HG02678 (cell line): ENCODE data around the gene TYW1.
"Not testable (repeated sequence)": the region's sequence is repeated elsewhere in the genome, so short reads cannot be mapped to it uniquely, and the experiment has no call there.

ENCODE experiments used
- ATAC-seq: cut with Tn5 transposase; IDR thresholded peaks from one replicate; pipeline ENCODE4 v1.9.1; 2021; ENCODE audit warnings: mild to moderate bottlenecking, moderate library complexity; ENCODE audit not compliant: unreplicated experiment

Gene TYW1

DNA sequence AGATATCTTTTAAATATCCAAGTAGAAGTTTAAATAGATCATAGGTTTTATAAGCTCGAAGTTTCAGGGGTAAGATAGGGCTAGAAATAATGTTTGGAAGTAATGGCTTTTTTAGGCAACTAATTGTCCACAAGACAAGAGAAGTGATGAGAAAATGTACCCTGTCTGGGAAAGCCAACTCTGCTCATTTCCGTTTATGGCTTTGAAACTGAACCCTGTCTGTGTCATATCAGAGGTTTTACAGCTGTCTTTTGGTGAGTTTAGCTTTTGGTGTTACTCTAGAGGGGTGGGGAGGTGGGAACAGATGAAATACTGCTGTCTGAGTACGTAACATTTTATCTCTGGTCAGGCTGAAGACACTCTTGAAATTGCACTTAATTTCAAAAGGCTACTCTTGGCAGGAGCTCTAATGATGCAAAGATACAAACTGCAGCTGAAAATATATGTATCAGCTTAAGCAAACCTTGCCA, 189.1 kb downstream of the TYW1 start:
- peak; percentile 84 for ATAC-seq

DNA sequence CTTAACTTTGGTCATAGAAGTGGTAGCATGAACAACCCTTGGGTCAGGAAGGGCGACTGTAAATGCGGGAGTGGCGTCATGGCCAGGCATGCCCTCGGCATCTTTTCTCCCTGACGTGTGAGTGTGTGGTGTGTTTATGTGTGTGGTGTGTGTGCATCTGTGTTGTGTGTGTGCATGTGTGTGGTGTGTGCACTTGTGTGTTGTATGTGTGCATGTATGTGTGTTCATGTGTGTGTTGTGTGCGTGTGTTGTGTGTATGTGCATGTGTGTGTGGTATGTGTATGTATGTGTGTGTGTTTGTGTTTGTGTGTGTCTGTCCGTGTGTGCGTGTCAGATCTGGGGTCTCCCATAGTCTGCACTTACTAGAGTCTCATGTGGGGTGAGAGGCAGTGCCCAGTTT, 192.5 kb downstream of the TYW1 start:
- ATAC-seq: not testable (repeated sequence)

DNA sequence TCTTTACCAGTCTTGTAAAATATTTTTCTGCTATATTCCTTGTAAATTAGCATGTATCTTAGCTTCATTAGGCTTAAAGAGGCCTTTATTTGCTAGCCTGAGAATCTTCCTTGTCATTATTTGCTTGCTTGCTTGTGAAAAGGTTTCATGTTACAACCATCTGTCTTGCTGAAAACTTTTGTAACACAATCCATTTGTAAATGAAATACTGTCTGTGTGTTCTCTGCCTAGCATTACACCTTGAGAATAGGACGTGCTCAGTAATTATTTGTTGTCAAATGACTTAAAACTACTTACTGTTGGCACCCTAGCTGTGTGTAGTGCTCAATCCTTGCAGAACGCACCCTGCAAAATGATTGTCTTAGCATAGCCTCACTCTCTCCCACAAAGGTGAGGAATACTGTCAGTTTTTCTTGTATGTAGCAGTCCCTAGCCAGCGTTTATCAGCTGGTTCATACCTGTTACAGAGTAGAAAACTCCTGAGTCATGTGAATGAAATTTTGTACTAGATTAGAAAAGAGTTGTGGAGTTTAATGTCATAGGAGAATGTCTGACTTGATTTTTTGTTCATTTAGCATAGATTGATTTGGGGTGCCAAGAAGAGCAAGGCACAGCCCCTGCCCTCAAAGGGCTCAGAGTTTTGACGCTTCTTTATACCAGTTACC, 193.3 kb downstream of the TYW1 start:
- not testable (repeated sequence) for ATAC-seq

- ATAC-seq: not testable (repeated sequence)
These were observed 194.5 kb downstream of the TYW1 start for GRCh38 chr7:67191002-67191720.

- not testable (repeated sequence) for ATAC-seq
These were observed 195.6 kb downstream of the TYW1 start for GRCh38 chr7:67192123-67192702.

- ATAC-seq: not testable (repeated sequence)
These were observed 196.4 kb downstream of the TYW1 start for GRCh38 chr7:67192889-67193613.

DNA sequence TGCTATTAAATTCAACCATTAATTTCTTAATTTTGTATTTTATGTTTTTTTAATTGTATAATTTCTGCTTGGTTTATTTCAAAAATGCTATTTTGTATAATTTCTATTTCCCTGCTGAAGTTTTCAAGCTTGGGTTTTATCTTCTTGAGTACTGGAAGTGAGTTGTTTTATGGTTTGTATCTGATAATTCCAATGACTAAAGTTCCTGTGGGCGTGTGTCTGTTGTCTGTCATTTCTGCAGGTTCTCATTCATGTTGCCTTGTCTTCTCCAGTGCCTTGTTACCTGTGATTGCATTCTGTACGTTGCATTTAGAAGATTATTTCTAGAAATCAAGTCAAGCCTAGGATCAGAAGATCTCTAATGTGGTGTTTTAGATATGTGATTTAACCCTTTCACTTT, 199.5 kb downstream of the TYW1 start:
- ATAC-seq: not testable (repeated sequence)

DNA sequence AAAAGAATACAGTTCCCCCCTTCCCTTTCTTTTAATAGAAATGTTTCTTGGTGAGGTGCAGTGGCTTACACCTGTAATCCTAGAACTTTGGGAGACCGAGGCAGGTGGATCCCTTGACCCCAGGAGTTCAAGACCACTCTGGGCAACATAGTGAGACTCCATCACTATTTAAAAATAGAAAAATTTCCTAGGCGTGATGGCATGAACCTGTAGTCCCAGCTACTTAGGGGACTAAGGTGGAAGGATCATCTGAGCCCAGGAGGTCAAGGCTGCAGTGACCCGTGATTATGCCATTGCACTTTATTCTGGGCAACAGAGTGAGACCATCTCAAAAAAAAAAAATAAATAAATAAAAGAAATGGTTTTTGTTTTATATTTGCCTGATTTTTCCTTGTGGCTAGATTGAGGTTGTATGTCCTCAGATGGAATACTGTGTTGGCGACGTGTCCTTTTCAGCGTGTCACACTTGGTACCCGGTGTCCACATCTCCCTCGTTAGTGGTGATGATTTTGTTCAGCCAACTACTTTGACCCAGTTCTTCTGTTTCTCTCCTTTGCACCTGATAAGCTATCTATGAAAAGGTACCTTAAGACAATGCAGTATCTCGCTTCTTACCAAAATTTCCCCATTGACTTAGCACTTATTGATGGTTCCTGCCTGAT, 202.4 kb downstream of the TYW1 start:
- not testable (repeated sequence) for ATAC-seq

DNA sequence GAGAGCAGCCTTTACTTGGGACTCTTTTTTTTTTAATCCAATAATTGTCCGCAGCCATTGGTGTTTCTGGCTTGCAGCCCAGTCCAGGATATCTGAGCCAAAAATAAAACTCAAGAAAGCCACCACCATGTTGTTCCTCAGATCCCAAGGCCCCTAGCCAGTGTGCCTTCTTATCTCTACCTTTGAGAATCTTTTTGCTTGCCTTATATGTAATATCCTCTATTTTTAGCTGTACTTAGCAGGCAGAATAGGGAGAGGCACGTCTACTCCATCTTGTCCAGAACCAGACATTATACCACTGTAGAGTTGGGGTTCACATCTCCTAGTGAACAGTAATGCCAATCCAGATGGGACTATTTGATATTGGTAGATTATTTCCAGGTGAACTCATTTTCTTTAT, 209.1 kb downstream of the TYW1 start:
- not testable (repeated sequence) for ATAC-seq

DNA sequence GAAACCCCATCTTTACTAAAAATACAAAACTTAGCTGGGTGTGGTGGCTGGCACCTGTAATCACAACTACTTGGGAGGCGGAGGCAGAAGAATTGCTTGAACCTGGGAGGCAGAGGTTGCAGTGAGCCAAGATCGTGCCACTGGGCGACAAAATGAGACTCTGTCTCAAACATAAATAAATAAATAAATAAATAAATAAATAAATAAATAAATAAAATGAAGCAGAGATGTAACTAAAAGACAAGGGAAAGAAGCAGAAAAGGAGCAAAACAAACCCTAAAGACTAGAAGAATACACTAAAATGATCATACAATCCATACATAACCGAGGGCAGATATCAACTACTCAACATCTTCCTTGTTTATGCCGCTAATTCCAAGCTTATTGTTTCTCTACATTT, 209.8 kb downstream of the TYW1 start:
- ATAC-seq: no peak

- ATAC-seq: not testable (repeated sequence)
These were observed 212.0 kb downstream of the TYW1 start for GRCh38 chr7:67208656-67209055.

- ATAC-seq: no peak
These were observed 212.6 kb downstream of the TYW1 start for GRCh38 chr7:67209256-67209655.

DNA sequence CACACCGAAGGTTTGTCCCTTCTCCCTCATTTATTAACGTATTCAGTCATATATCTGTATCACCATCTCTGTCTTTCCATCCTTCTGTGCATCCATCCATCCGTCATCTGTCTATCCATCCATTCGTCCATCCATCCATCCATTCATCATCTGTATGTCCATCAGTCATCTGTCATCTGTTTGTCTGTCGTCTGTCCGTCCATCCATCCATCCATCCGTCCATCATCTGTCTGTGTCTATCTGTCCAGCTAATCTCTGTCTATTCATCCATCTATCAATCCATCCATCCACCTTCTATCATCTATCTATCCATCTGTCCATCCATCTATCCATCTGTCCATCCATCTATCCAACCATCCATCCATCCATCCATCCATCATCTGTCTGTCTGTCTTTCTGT, 213.9 kb downstream of the TYW1 start:
- ATAC-seq: no peak

DNA sequence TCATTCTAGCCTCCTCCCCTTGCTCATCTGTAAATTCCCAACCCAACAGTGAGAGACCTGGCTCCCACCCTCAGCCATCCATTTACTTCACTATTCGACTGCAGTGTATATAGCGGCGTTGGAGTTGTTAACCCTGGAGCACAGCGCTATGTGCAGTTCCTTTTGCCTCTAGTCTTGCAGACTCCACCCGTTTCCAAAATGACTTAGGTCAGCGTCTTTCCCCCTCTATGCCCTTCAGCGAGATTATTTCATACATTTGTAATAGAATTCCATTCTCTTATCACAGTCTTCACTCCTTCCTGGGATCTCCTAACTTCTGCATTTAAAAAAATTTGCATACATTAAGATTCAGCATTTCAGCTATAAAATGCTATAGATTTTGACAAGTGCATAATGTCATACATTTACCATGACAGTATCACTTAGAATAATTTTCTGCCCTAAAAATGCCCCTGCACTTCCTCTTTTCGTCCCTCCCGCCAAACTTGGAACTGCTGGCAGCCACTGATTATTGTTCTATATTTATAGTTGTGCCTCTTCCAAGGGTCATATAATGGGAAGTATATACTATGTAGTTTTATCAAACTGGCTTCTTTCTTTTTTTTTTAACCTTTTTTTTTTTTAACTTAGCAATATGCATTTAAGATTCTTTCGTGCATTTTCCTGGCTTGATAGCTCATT, 215.2 kb downstream of the TYW1 start:
- not testable (repeated sequence) for ATAC-seq

DNA sequence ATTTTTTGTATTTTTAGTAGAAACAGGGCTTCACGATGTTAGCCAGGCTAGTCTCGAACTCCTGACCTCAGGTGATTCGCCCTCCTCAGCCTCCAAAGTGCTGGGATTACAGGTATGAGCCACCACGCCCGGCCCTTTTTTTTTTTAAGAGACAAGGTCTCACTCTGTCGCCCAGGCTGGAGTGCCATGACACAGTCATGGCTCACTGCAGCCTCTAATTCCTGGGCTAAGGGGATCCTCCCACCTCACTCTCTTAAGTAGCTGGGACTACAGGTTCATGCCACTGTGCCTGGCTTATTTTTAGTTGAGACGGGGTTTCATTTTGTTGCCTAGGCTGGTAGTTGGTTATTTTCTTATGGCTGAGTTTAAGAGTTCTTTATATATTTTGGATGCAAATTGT, 216.4 kb downstream of the TYW1 start:
- ATAC-seq: not testable (repeated sequence)

DNA sequence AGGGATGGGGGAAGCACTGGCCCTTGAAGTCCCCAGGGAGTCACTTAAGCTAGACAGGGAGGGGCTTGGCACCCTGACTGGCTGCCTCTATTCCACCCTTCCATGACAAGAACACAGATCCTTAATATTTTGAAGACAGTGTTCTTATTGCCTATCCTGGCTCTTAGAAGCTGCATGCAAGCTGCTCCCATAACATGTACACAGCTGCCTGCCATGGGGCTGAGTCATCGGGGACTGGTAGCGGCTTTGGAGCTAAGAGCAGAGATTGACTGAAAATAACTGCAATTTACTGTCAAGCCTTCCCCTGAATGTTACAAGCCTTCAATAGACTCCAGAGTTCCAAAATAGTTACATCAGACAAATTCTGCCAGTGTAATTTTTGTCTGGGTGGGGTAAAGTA, 226.9 kb downstream of the TYW1 start:
- ATAC-seq: not testable (repeated sequence)

DNA sequence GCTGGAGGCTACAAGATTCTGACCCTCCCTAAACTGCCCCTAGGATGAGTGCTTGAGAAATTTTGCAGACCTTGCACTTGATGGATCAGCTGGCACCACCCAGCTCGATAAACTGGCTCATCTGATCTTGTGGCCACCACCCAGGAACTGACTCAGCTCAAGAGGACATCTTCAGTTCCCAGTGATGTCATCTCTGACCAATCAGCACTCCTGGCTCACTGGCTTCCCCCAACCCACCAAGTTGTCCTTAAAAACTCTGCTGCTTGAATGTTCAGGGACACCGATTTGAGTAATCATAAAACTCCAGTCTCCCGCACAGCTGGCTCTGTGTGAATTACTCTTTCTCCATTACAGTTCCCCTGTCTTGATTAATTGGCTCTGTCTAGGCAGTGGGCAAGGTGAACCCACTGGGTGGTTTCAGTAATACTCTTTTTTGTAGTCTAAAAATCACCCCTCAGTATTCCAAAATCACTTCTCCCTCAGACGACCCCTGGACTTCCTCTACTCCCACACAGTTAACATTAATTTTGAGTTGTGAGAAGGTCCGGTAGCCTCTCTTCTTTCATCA, 229.8 kb downstream of the TYW1 start:
- not testable (repeated sequence) for ATAC-seq

DNA sequence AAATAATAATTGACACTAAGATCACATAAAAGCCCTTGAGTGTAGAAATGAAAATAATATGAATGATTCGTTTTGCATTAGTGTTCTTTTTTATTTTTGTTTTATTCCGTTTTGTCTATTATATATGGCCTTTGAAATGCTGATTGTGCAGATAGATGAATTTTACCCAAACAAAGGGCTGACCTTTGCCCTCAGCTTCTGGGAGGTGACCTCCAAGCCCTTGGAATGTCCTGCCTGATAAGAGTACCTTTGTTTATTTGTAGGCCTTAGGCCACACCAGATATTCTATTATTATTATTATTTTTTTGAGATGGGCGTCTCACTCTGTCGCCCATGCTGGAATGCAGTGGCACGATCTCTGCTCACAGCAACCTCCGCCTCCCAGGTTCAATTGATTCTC, 230.3 kb downstream of the TYW1 start:
- not testable (repeated sequence) for ATAC-seq

DNA sequence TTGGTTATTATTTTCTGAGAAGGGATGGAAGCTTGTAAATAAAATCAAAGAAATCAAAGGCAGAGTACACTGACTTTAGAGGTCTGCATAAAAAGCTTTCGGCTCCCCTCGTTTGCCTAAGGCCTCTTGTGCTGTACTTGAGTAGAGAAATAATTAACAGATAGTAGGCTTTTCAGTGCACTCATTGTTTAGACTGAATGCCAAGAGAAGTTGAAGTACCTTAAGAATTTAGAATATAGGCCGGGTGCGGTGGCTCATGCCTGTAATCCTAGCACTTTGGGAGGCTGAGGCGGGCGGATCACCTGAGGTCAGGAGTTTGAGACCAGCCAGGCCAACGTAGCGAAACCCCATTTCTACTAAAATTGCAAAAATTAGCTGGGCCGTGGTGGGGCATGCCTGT, 232.4 kb downstream of the TYW1 start:
- not testable (repeated sequence) for ATAC-seq

GRCh38 chr7:67230029-67230428, 233.4 kb downstream of the TYW1 start:
- not testable (repeated sequence) for ATAC-seq
